ENCODE results near the gene DSCAM.

GRCh38 chr21:40153351-40153750, 693.6 kb downstream of the DSCAM start:
- TF ChIP-seq, protein P1, sequence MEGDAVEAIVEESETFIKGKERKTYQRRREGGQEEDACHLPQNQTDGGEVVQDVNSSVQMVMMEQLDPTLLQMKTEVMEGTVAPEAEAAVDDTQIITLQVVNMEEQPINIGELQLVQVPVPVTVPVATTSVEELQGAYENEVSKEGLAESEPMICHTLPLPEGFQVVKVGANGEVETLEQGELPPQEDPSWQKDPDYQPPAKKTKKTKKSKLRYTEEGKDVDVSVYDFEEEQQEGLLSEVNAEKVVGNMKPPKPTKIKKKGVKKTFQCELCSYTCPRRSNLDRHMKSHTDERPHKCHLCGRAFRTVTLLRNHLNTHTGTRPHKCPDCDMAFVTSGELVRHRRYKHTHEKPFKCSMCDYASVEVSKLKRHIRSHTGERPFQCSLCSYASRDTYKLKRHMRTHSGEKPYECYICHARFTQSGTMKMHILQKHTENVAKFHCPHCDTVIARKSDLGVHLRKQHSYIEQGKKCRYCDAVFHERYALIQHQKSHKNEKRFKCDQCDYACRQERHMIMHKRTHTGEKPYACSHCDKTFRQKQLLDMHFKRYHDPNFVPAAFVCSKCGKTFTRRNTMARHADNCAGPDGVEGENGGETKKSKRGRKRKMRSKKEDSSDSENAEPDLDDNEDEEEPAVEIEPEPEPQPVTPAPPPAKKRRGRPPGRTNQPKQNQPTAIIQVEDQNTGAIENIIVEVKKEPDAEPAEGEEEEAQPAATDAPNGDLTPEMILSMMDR (IDR thresholded peaks at IDR 0.05) = no peak
- TF ChIP-seq FOXK1 (CRISPR knock-in tag; IDR thresholded peaks at IDR 0.05) (no peak), CREB1 (CRISPR knock-in tag; IDR thresholded peaks at IDR 0.05) (no peak), ZNF232 (CRISPR knock-in tag; IDR thresholded peaks at IDR 0.05) (no peak), IRF2 (CRISPR knock-in tag; IDR thresholded peaks at IDR 0.05; ENCODE audit: borderline replicate concordance, low read depth) (no peak), NR2C2 (CRISPR knock-in tag; IDR thresholded peaks at IDR 0.05) (no peak), NFE2L1 (CRISPR knock-in tag; IDR thresholded peaks at IDR 0.05) (no peak)
- TF ChIP-seq, protein P2, sequence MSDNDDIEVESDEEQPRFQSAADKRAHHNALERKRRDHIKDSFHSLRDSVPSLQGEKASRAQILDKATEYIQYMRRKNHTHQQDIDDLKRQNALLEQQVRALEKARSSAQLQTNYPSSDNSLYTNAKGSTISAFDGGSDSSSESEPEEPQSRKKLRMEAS (CRISPR knock-in tag; IDR thresholded peaks at IDR 0.05) = no peak
